GM21526 (cell line): ENCODE measurements around the gene MAP4K4.
"Not testable (repeated sequence)": the region's sequence is repeated elsewhere in the genome, so short reads cannot be mapped to it uniquely, and the experiment has no call there.

Experiments used
- ATAC-seq: cut with Tn5 transposase; IDR thresholded peaks from one replicate; pipeline ENCODE4 v1.9.1; 2021; ENCODE audit warnings: moderate library complexity; ENCODE audit not compliant: unreplicated experiment, low FRiP score

The MAP4K4 gene

GRCh38 chr2:101893681-101894381 is 196.3 kb downstream of the MAP4K4 start:
- no peak for ATAC-seq

DNA sequence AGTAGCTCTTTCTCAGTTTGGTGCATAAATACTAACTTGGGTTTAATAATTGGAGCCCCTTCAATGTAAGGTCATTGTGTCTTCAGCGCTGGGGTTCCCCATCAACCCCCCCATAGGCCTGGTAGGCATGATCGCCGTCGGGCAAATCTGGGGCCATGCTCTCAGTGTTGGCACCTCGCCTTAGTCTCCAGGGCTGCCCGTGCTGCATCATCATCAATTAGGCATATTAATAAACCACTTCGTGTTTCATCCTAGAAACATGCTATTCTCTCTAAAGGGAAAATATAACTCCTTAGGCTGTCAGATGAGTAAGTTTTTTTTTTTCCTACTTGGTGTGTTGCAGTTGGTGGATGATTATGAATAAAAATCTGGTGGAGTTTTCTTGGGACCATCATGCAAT is 197.5 kb downstream of the MAP4K4 start:
- no peak for ATAC-seq

DNA sequence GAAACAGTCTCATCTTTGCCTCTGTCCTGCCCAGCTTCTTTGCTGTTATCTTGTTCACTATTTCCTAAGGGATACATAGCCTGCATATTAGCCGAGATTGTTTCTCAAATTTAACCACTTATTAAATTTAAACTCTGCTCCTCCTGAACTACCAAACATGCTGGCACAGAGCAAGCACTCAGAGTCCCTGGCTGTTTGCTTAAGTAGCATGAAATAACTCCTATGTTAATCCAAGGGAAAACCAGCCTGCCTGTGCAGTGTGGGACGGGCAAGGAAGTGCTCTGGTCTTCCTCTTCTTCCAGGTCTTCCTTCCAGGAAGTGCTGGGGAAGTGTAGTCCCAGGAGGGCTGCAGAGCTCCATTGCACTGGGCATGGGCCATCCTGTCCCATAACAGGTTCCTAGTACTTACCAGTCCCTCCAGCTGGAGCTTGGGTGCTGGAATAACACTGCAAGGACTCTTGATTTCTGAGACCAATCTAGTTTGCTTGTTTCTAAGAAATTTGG is 198.4 kb downstream of the MAP4K4 start:
- ATAC-seq, result no peak

GRCh38 chr2:101897301-101897700 is 199.8 kb downstream of the MAP4K4 start:
- ATAC-seq, result no peak

DNA sequence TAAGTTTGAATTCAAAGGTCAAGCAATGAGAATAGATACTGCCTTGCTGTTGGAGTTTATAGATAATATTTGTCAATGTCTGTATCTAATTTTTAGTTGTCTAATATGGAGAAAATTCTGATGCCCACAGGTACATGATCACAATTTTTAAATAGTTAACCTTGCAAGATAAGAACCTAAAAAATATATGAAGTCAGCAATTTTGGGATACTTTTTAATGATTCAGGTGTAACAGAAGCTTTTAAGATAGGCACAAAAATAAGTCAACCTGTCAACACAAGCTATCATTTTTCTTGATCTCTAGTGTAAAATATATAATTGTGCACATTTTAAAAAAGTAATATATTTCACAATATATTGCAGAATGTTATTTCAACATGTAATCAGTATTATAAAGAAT is 201.8 kb downstream of the MAP4K4 start:
- no peak for ATAC-seq

- ATAC-seq, result no peak
Observed at GRCh38 chr2:101899871-101900270, 202.4 kb downstream of the MAP4K4 start.

DNA sequence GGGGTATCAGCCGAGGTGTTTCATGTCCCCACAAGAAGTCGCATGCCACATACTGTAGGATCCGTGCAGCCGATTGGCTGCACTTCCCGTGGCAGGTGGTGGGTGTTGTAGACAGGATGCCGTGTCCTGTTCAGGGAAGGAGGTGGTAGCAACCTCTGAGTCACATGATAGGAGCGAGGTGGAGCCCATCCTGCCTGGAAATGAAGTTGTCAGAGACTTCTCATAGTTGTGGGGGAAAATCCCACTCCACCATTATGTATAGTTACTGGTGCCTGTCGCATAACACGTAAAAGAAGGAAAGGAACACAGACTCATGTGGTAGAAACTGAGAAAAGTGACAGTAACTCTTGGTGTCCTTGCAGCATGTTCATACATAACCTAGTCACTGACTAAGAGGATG is 202.9 kb downstream of the MAP4K4 start:
- peak; percentile 75 for ATAC-seq

GRCh38 chr2:101901241-101901640 is 203.7 kb downstream of the MAP4K4 start:
- ATAC-seq, result no peak

- no peak for ATAC-seq
Observed at GRCh38 chr2:101902169-101902568, 204.7 kb downstream of the MAP4K4 start.

- ATAC-seq, result no peak
Observed at GRCh38 chr2:101904916-101905315, 207.4 kb downstream of the MAP4K4 start.

- ATAC-seq, result no peak
Observed at GRCh38 chr2:101905746-101906336, 208.3 kb downstream of the MAP4K4 start.

DNA sequence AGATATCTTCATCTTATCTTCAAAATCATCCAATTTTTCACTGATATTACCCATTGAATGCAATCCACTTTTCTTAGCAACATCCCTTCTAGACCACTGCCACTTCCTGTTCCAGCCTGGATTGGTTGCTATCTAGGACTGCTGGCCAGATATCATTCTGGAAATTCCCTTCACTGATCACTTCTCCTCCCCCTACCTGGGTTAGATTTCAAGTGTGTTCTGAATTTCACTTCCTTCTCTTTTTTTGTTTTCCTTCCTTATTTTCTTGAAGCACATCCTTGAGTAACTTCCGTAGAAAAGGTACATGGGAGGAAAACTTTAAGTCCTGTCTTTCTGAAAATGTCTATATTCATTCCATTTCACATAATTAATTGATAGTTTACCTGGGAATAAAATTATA is 212.3 kb downstream of the MAP4K4 start:
- no peak for ATAC-seq

DNA sequence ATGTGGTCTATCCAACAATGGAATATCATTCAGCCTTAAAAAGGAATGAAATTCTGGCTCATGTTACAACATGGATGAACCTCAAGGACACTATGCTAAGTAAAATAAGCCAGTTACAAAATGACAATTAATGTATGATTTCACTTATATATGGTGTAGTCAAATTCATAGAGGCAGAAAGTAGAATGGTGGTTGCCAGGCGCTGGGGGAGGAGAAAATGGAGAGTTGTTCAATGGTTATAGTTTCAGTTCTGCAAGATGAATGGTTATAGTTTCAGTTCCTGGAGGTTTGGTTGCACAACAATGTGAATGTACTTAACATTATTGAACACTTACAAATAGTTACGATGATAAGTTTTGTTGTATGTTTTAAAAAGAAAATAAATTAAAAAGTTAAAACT is 215.0 kb downstream of the MAP4K4 start:
- ATAC-seq, result peak; percentile 97

DNA sequence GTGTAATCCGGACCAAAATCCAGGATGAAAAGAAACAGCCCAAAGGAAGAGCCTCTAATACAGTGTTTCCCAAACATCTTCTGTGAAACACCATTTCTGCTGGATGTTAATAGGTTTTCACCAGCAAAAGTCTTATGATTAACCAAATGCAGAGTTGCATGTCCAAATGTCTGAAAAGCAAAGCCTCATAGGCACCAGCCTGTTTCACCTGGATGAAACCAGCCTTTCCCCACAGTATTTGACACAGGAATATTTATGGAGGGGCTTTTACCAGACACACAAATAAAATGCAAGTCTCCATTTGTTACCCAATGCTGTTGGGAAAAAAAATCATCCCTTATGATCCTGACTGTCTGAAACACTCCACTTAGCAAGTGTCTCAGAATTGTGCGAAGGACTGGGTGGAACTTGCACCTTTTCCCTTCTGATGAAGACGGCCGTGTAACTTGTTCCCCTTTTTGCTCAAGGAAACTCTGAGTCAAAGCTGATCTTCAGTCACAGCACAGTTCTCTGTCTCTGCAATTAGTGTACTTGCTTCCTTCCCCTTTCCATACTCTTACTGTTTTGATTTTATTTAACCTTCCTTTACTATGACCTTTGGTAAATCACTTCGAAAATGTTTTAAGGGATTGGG is 223.9 kb downstream of the MAP4K4 start:
- no peak for ATAC-seq

DNA sequence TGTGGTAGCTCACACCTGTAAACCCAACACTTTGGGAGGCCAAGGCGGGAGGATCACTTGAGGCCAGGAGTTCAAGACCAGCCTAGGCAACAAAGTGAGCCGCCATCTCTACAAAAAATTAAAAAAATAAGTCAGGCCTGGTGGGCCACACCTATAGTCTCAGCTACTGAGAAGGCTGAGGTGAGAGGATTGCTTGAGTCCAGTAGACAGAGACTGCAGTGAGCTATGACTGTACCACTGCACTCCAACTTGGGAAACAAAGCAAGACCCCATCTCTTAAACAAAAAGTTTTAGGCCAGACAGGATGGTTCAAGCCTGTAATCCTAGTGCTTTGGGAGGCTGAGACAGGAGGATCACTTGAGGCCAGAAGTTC is 224.4 kb downstream of the MAP4K4 start:
- no peak for ATAC-seq

GRCh38 chr2:101924311-101924710 is 226.8 kb downstream of the MAP4K4 start:
- not testable (repeated sequence) for ATAC-seq

GRCh38 chr2:101930019-101930418 is 232.5 kb downstream of the MAP4K4 start:
- no peak for ATAC-seq

- no peak for ATAC-seq
Observed at GRCh38 chr2:101930847-101931246, 233.3 kb downstream of the MAP4K4 start.

GRCh38 chr2:101931402-101931801 is 233.9 kb downstream of the MAP4K4 start:
- no peak for ATAC-seq

DNA sequence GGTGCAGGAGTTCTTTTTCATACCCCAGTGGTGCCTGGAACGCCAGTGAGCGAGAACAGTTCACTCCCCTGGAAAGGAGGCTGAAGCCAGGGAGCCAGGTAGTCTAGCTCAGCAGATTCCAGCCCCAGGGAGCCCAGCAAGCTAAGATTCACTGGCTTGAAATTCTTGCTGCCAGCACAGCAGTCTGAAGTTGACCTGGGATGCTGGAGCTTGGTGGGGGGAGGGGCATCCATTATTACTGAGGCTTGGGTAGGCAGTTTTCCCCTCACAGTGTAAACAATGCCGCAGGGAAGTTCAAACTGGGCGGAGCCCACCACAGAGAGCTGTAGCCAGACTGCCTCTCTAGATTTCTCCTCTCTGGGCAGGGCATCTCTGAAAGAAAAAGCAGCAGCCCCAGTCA is 238.3 kb downstream of the MAP4K4 start:
- not testable (repeated sequence) for ATAC-seq

DNA sequence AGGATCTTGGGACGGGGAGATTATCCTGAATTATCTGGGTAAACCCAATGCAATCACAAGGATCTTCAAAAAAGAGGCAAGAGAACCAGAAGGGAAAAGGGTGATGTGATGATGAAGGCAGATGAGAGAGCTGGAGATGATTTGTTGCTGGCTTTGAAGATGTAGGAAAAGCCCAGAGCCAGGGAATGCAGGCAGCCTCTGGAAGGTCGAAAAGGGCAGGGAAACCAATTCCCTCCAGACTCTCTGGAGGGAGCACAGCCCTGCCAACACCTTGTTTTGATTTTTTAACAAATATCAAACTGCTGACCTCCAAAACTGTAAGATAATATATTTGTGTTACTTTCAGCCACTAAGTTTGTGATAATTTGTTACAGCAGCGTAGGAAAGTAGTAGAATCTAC is 245.3 kb downstream of the MAP4K4 start:
- no peak for ATAC-seq
